OCI-LY7 (cell line): ENCODE measurements around the gene PRRG3. TPM values are rescaled to one million over a fixed set of nuclear protein-coding genes. Genes with fewer than 3 reads are reported as not detected.

ENCODE experiments used
- BruUV-seq: library from RNA; stranded (reverse); fragments of 400-500 nt; replicated peaks from 2 replicates; lab custom pipeline; 2021; lab: Mats Ljungman, UMichigan
- CTCF ChIA-PET: fragments of 300-600 bp; sonication (Branson Sonifier 250); formaldehyde crosslinking; loops from one replicate; lab custom pipeline; 2022; ENCODE audit warnings: antibody characterized with exemption; ENCODE audit not compliant: unreplicated experiment; lab: Charles Lee
- POLR2A ChIA-PET: fragments of 300-600 bp; sonication (Branson Sonifier 250); formaldehyde crosslinking; loops from one replicate; lab custom pipeline; 2022; ENCODE audit warnings: antibody characterized with exemption; lab: Charles Lee
- DNase-seq: peaks from one replicate; pipeline ENCODE4 v3.0.0-alpha.2; 2015; ENCODE audit warnings: low spot score
- H2AFZ ChIP-seq: fragments of 200-600 bp; sonication (generic), shearing (Covaris generic); 2 replicates; pipeline ENCODE4 v1.6.1; 2014; ENCODE audit warnings: mild to moderate bottlenecking, antibody characterized with exemption, low read length, moderate library complexity
- H3K27ac ChIP-seq: fragments of 200-600 bp; sonication (generic); 2 replicates; pipeline ENCODE4 v1.5.1; 2014; ENCODE audit warnings: mixed run types, low read depth, mild to moderate bottlenecking, moderate library complexity, low read length, inconsistent platforms; ENCODE audit not compliant: poor library complexity, severe bottlenecking
- H3K36me3 ChIP-seq: fragments of 200-600 bp; sonication (generic); 2 replicates; pipeline ENCODE4 v1.6.1; 2014; ENCODE audit warnings: mild to moderate bottlenecking, antibody characterized with exemption, low read length, moderate library complexity, mixed read lengths; ENCODE audit not compliant: insufficient read depth
- H3K4me1 ChIP-seq: fragments of 200-600 bp; sonication (generic); 2 replicates; pipeline ENCODE4 v1.5.1; 2014; ENCODE audit warnings: mild to moderate bottlenecking, low read length; ENCODE audit not compliant: insufficient read depth, poor library complexity, severe bottlenecking
- H3K4me2 ChIP-seq: fragments of 200-600 bp; sonication (generic); 2 replicates; pipeline ENCODE4 v1.6.1; 2014; ENCODE audit warnings: mild to moderate bottlenecking, low read length
- H3K4me3 ChIP-seq: fragments of 200-600 bp; sonication (generic); 2 replicates; pipeline ENCODE4 v1.5.1; 2014; ENCODE audit warnings: mild to moderate bottlenecking, low read depth, low read length; ENCODE audit not compliant: poor library complexity, severe bottlenecking
- H3K79me2 ChIP-seq: fragments of 200-600 bp; sonication (generic); 2 replicates; pipeline ENCODE4 v1.6.1; 2016; ENCODE audit warnings: low read depth, mild to moderate bottlenecking, low read length, moderate library complexity, mixed read lengths; ENCODE audit not compliant: insufficient read depth
- H3K9me2 ChIP-seq: fragments of 200-600 bp; sonication (generic); 2 replicates; pipeline ENCODE4 v1.6.1; 2016; ENCODE audit warnings: mild to moderate bottlenecking, low read length, mixed read lengths; ENCODE audit not compliant: insufficient read depth
- H3K9me3 ChIP-seq: fragments of 200-600 bp; sonication (generic); 2 replicates; pipeline ENCODE4 v1.6.1; 2014; ENCODE audit warnings: mild to moderate bottlenecking, mixed run types, low read length, mixed read lengths
- H4K20me1 ChIP-seq: fragments of 200-600 bp; sonication (generic); 2 replicates; pipeline ENCODE4 v1.6.1; 2014; ENCODE audit warnings: mild to moderate bottlenecking, antibody characterized with exemption, low read length, moderate library complexity, mixed read lengths; ENCODE audit not compliant: insufficient read depth
- CTCF ChIP-seq: fragments of 200-600 bp; sonication (generic); conservative IDR thresholded peaks from 2 replicates; pipeline ENCODE4 v1.5.1; 2014; ENCODE audit warnings: mild to moderate bottlenecking, antibody characterized with exemption, low read length, moderate library complexity, mixed read lengths
- EZH2phosphoT487 ChIP-seq: fragments of 200-600 bp; sonication (generic); IDR thresholded peaks from 2 replicates; pipeline ENCODE4 v1.6.1; 2018; ENCODE audit warnings: low read depth, borderline replicate concordance, mild to moderate bottlenecking, mixed run types, antibody characterized with exemption, low read length, moderate library complexity, mixed read lengths
- intact Hi-C: fragments of 100-400 bp; cut with micrococcal nuclease; formaldehyde crosslinking; loops from one replicate; pipeline ENCODE4 v1.10.0; 2022; ENCODE audit not compliant: unreplicated experiment
- total RNA-seq, 2 experiments: library from RNA; depleted of rRNA in 1 of 2; stranded (reverse); fragments of >200 nt in 1 of 2; shearing (Covaris generic) in 1 of 2; gene quantifications; 2 replicates each; pipeline ENCODE4 v1.2.3, GENCODE V29; 2014 to 2022

PRRG3 gene
- total RNA-seq, 2 experiments from 2014 or later: not detected

- ChIA-PET CTCF (no interaction called here), POLR2A (no interaction called here)
- BruUV-seq: no TSS peak
Observed at GRCh38 chrX:151750511-151750910, 55.3 kb downstream of the PRRG3 start.

GRCh38 chrX:151752847-151753246 lies 57.6 kb downstream of the PRRG3 start:
- no peaks in the 10 kb centered on the region for H3K9me2 ChIP-seq
- ChIA-PET POLR2A (no interaction called here), CTCF (no interaction called here)
- no peaks in the 10 kb centered on the region for H3K79me2 ChIP-seq
- H3K36me3 ChIP-seq: no peaks in the 10 kb centered on the region
- H3K4me3 ChIP-seq: no peak overlapping the region
- intact Hi-C loops: loop anchor here (5.0 kb wide), 1 partner anchor 879 kb away; no protein-coding TSS in a partner anchor
- TF ChIP-seq EZH2phosphoT487: no peak
- no peak for TF ChIP-seq CTCF
- H3K4me2 ChIP-seq: no peak overlapping the region
- no peaks in the 10 kb centered on the region for H3K9me3 ChIP-seq
- H3K4me1 ChIP-seq: no peaks in the 10 kb centered on the region
- DNase-seq: no peak
- H2AFZ ChIP-seq: no peak overlapping the region
- no TSS peak for BruUV-seq
- no peaks in the 10 kb centered on the region for H4K20me1 ChIP-seq
- H3K27ac ChIP-seq: no peak overlapping the region

More at GRCh38 chrX:151750511-151750910, 55.3 kb downstream of the PRRG3 start:
- Histone ChIP-seq H3K4me1 (no peaks in the 10 kb centered on the region), H3K4me3 (no peak overlapping the region), H3K27ac (no peak overlapping the region), H4K20me1 (no peaks in the 10 kb centered on the region), H3K4me2 (no peak overlapping the region), H3K9me3 (no peaks in the 10 kb centered on the region), H3K36me3 (no peaks in the 10 kb centered on the region), H2AFZ (no peak overlapping the region), H3K79me2 (no peaks in the 10 kb centered on the region), H3K9me2 (no peaks in the 10 kb centered on the region)
- intact Hi-C loops: loop anchor here (5.0 kb wide), 1 partner anchor 882 kb away; no protein-coding TSS in a partner anchor
- DNase-seq: no peak
- TF ChIP-seq EZH2phosphoT487: no peak
- no peak for TF ChIP-seq CTCF

- no peak for DNase-seq
- H3K4me2 ChIP-seq: no peak overlapping the region
- no peak overlapping the region for H2AFZ ChIP-seq
- intact Hi-C loops: loop anchor here (5.0 kb wide), 1 partner anchor 879 kb away; no protein-coding TSS in a partner anchor
- H3K9me3 ChIP-seq: no peaks in the 10 kb centered on the region
- no peaks in the 10 kb centered on the region for H3K9me2 ChIP-seq
- TF ChIP-seq CTCF (no peak; the same call in 1 of the 2 replicates), EZH2phosphoT487 (no peak)
- no peaks in the 10 kb centered on the region for H3K4me1 ChIP-seq
- no peaks in the 10 kb centered on the region for H3K79me2 ChIP-seq
- ChIA-PET POLR2A (no interaction called here), CTCF (no interaction called here)
- no TSS peak for BruUV-seq
- H3K27ac ChIP-seq: no peak overlapping the region
- no peaks in the 10 kb centered on the region for H4K20me1 ChIP-seq
- no peak overlapping the region for H3K4me3 ChIP-seq
- no peaks in the 10 kb centered on the region for H3K36me3 ChIP-seq
Observed at GRCh38 chrX:151753313-151754046, 58.2 kb downstream of the PRRG3 start.
